HepG2 (cell line): ENCODE results near the gene FBXO44. TPM values are rescaled to one million over a fixed set of nuclear protein-coding genes. Genes with fewer than 3 reads are reported as not detected.

Source experiments
- ATAC-seq: fragments of 200-7000 bp; cut with Tn5 transposase; 3 replicates; pipeline ENCODE4 v1.9.1; 2020; ENCODE audit warnings: mild to moderate bottlenecking, moderate library complexity
- BruUV-seq: library from RNA; stranded (reverse); fragments of 400-500 nt; replicated peaks from 2 replicates; lab custom pipeline; 2021; lab: Mats Ljungman, UMichigan
- CTCF ChIA-PET: fragments of 300-600 bp; formaldehyde crosslinking; extraction: SDS; loops from one replicate; lab custom pipeline; 2021; ENCODE audit warnings: low total read pairs, inconsistent platforms, low intra/inter-chr PET ratio; lab: Yijun Ruan, JAX
- POLR2A ChIA-PET: fragments of 350-600 bp; sonication (Branson Sonifier 250); formaldehyde crosslinking; loops from one replicate; lab custom pipeline; 2020; ENCODE audit warnings: antibody characterized with exemption, inconsistent platforms; lab: Yijun Ruan, JAX
- DNase-seq: peaks from one replicate; pipeline ENCODE4 v3.0.0-alpha.2; 2015; ENCODE audit warnings: low spot score
- FAIRE-seq: peaks from 3 replicates; lab custom pipeline; 2011; peaks lifted over from hg19 to GRCh38; lab: Jason Lieb, UNC
- H2AFZ ChIP-seq: one replicate; pipeline ENCODE4 v1.6.1; 2011; ENCODE audit warnings: low read length, inconsistent platforms
- H3K27ac ChIP-seq: fragments of 300-600 bp; 3 replicates; pipeline ENCODE4 v1.8.0; 2011; ENCODE audit warnings: mixed run types, mild to moderate bottlenecking, mixed read lengths, low read length, inconsistent platforms; ENCODE audit not compliant: insufficient read depth; ENCODE audit errors: extremely low read length
- H3K27me3 ChIP-seq, 2 experiments: fragments of 200-600 bp in 1 of 2; 2 replicates in 1 of 2; 3 replicates in 1 of 2; pipeline versions ENCODE4 v1.6.0 to v1.8.0; 2011; ENCODE audit warnings: low read length in 2 of 2, mild to moderate bottlenecking in 2 of 2, moderate library complexity in 2 of 2, inconsistent platforms in 1 of 2; ENCODE audit not compliant: insufficient read depth in 2 of 2, control insufficient read depth in 1 of 2
- H3K36me3 ChIP-seq, 2 experiments: fragments of 200-600 bp in 1 of 2; replicated peaks in 1 of 2; 2 replicates in 1 of 2; 3 replicates in 1 of 2; pipeline versions ENCODE4 v1.5.1 to v1.8.0; 2011; ENCODE audit warnings: low read length in 2 of 2, inconsistent platforms in 1 of 2; ENCODE audit not compliant: insufficient read depth in 2 of 2, control insufficient read depth in 1 of 2
- H3K4me1 ChIP-seq: 2 replicates; pipeline ENCODE4 v1.5.1; 2012; ENCODE audit warnings: low read length, inconsistent platforms; ENCODE audit not compliant: insufficient read depth
- H3K4me2 ChIP-seq: 2 replicates; pipeline ENCODE4 v1.6.0; 2011; ENCODE audit warnings: low read depth, low read length, inconsistent platforms
- H3K4me3 ChIP-seq, 3 experiments: fragments of 200-600 bp in 1 of 3; sonication (generic), shearing (Covaris generic) in 1 of 3; replicated peaks in 1 of 3; 2 replicates each; pipeline ENCODE4 v1.5.1; 2011 to 2016; ENCODE audit warnings: low read length in 3 of 3, inconsistent platforms in 2 of 3, low read depth in 2 of 3, mild to moderate bottlenecking in 2 of 3, control low read depth in 1 of 3, mixed read lengths in 1 of 3; ENCODE audit not compliant: insufficient read depth in 1 of 3
- H3K79me2 ChIP-seq: one replicate; pipeline ENCODE4 v1.6.1; 2011; ENCODE audit warnings: low read length, inconsistent platforms; ENCODE audit not compliant: insufficient read depth
- H3K9ac ChIP-seq: 2 replicates; pipeline ENCODE4 v1.6.0; 2011; ENCODE audit warnings: mild to moderate bottlenecking, low read depth, low read length, inconsistent platforms; ENCODE audit not compliant: insufficient read depth
- H3K9me3 ChIP-seq: 2 replicates; pipeline ENCODE4 v1.5.1; 2012; ENCODE audit warnings: mild to moderate bottlenecking, low read length
- H4K20me1 ChIP-seq: 2 replicates; pipeline ENCODE4 v1.6.0; 2011; ENCODE audit warnings: inconsistent platforms, mild to moderate bottlenecking, low read length, moderate library complexity; ENCODE audit not compliant: insufficient read depth
- FUBP1 ChIP-seq: sonication (generic); formaldehyde crosslinking; IDR thresholded peaks from 2 replicates; pipeline ENCODE4 v1.5.1; 2020; ENCODE audit warnings: missing genetic modification reagents, mild to moderate bottlenecking, borderline replicate concordance
- POLR2G ChIP-seq: fragments of 200-400 bp; formaldehyde crosslinking; IDR thresholded peaks from 2 replicates; pipeline ENCODE4 v1.6.1; 2018; ENCODE audit warnings: mild to moderate bottlenecking, low read depth, low read length, moderate library complexity
- STAG1 ChIP-seq: sonication (generic); formaldehyde crosslinking; IDR thresholded peaks from 2 replicates; pipeline ENCODE4 v1.4.0; 2020; ENCODE audit warnings: missing genetic modification reagents
- ZNF329 ChIP-seq: sonication (generic); formaldehyde crosslinking; IDR thresholded peaks from 2 replicates; pipeline ENCODE4 v1.9.0; 2021; ENCODE audit warnings: low read depth, mild to moderate bottlenecking, missing genetic modification reagents
- ZNF605 ChIP-seq: sonication (generic); formaldehyde crosslinking; IDR thresholded peaks from 2 replicates; pipeline ENCODE4 v1.8.0; 2022; ENCODE audit warnings: mild to moderate bottlenecking, missing genetic modification reagents
- ZNF629 ChIP-seq: sonication (generic); formaldehyde crosslinking; conservative IDR thresholded peaks from 2 replicates; pipeline ENCODE4 v1.5.0; 2020; ENCODE audit warnings: missing genetic modification reagents
- WGBS: methylation state at CpG from one replicate; pipeline ENCODE4 v1.1.6; 2017; ENCODE audit warnings: low lambda C conversion rate; 5-methylcytosine and 5-hydroxymethylcytosine counted together
- in situ Hi-C: cut with HindIII; loops from 2 replicates; pipeline ENCODE4 v1.10.0; 2017; ENCODE audit warnings: low pct_unique_long_range_greater_than_20kb; ENCODE audit not compliant: extremely low pct_ligation_motif_present
- intact Hi-C: fragments of 100-400 bp; cut with micrococcal nuclease; formaldehyde crosslinking; loops from one replicate; pipeline ENCODE4 v1.10.0; 2022; ENCODE audit not compliant: unreplicated experiment
- polyA plus RNA-seq, 8 experiments: library from polyadenylated mRNA; depleted of rRNA in 3 of 8; stranded (reverse) in 7 of 8; unstranded in 1 of 8; fragments of >200 nt; fragmentation: Illumina TruSeq in 4 of 8; extraction: Trizol in 4 of 8; gene quantifications; 2 replicates each; pipeline versions ENCODE4 v1.2.1 to v1.2.3, GENCODE V29; 2011 to 2016; ENCODE audit warnings: low read depth in 4 of 8, missing spikeins in 1 of 8, mixed read lengths in 1 of 8; ENCODE audit not compliant: insufficient read depth in 1 of 8
- total RNA-seq, 5 experiments: library from RNA; depleted of rRNA; stranded (reverse); fragments of >200 nt; fragmentation: Illumina TruSeq; extraction: Trizol; gene quantifications; 2 replicates each; pipeline ENCODE4 v1.2.3, GENCODE V29; 2016; ENCODE audit warnings: low read depth in 1 of 5
- TF ChIP-seq, protein P1 (sequence below): sonication (generic); formaldehyde crosslinking; IDR thresholded peaks from 2 replicates; pipeline ENCODE4 v1.5.1; 2020; ENCODE audit warnings: mild to moderate bottlenecking, moderate library complexity, missing genetic modification reagents

FBXO44 gene
- total and polyA plus RNA-seq, 2 of the 13 experiments (the other 11 are each of a cell fraction or from before 2014, with no cell fraction given): 22.4 to 27.9 TPM

- in situ Hi-C loops: loop anchor here (5.0 to 25.0 kb wide), 2 partner anchors 162 to 602 kb away; partner anchors contain the start of genes DISP3 and MASP2
- intact Hi-C loops: no loop called here
- ChIA-PET POLR2A (no interaction called here), CTCF (no interaction called here)
- no peak for FAIRE-seq
- Histone ChIP-seq H3K4me1 (no peaks in the 10 kb centered on the region), H3K36me3 (no peaks in the 10 kb centered on the region), H3K4me3 (no peak overlapping the region), H3K9me3 (no peaks in the 10 kb centered on the region)
- TF ChIP-seq FUBP1 (CRISPR knock-in tag): no peak
- TF ChIP-seq STAG1 (CRISPR knock-in tag): no peak
- TF ChIP-seq POLR2G: peak; percentile 48
- TF ChIP-seq ZNF605 (CRISPR knock-in tag): no peak
- no peak for TF ChIP-seq ZNF329 (CRISPR knock-in tag)
- TF ChIP-seq, protein P1, sequence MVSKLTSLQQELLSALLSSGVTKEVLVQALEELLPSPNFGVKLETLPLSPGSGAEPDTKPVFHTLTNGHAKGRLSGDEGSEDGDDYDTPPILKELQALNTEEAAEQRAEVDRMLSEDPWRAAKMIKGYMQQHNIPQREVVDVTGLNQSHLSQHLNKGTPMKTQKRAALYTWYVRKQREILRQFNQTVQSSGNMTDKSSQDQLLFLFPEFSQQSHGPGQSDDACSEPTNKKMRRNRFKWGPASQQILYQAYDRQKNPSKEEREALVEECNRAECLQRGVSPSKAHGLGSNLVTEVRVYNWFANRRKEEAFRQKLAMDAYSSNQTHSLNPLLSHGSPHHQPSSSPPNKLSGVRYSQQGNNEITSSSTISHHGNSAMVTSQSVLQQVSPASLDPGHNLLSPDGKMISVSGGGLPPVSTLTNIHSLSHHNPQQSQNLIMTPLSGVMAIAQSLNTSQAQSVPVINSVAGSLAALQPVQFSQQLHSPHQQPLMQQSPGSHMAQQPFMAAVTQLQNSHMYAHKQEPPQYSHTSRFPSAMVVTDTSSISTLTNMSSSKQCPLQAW (CRISPR knock-in tag): no peak
- TF ChIP-seq ZNF629 (CRISPR knock-in tag): peak; percentile 59; the same call in 1 of the 2 replicates
- TF ChIP-seq, all 625 proteins: peak for 2
- H3K79me2 ChIP-seq: no peaks in the 10 kb centered on the region
- H3K4me2 ChIP-seq: no peak overlapping the region
- 19% methylated on average over 4 of the region's 4 CpGs for WGBS
- no peak overlapping the region for H3K27ac ChIP-seq
- BruUV-seq: no TSS peak
- DNase-seq: no peak
- ATAC-seq: no peak
- H3K9ac ChIP-seq: no peak overlapping the region
- H2AFZ ChIP-seq: no peak overlapping the region
- peaks cover 17% of the 10 kb centered on the region; the same call in 1 of the 2 replicates for H4K20me1 ChIP-seq
- H3K27me3 ChIP-seq: peaks cover 2 to 20% of the 10 kb centered on the region in 2 experiments; a peak in 3 of 5 replicates
Observed at GRCh38 chr1:11639372-11639771, 15.3 kb upstream of the FBXO44 start.
